ENCODE measurements around the gene ZNF101.

The ZNF101 gene

DNA sequence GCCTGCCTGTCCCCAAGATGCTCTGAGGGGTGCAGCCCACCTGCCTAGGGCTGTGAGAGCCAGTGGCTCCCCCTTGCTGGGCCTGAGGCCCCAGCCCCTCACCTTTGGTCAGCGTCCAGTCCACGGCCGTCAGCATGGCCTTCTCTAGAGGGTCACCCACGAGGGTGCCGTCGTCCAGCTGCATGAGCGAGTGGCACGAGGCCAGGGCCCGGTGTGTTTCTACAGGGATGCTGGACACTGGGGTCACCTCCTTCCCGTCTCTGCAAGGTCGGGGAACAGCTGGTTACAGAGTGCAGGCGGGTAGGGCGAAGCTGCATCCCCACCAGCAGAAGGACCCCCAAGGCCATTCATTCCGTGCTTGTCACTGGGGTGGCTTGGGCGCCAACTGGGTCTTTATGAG is 14.2 kb upstream of the ZNF101 start:
- Histone ChIP-seq H2AFZ (ENCODE audit: low read length, unreplicated experiment) (no peak overlapping the region), H3K36me3 (ENCODE audit: insufficient read depth, low read length) (0 out of 2 replicates have a peak, but pooled peaks cover 6% of the 10 kb centered on the region), H3K4me1 (ENCODE audit: control insufficient read depth, insufficient read depth, low read length, unreplicated experiment) (no peaks in the 10 kb centered on the region), H3K27ac (ENCODE audit: low read depth, low read length) (no peak overlapping the region), H3K27me3 (ENCODE audit: insufficient read depth, low read length) (no peaks in the 10 kb centered on the region), H3K4me3 (ENCODE audit: low read depth, low read length) (no peak overlapping the region), H3K79me2 (ENCODE audit: control insufficient read depth, insufficient read depth, low read length, unreplicated experiment) (no peaks in the 10 kb centered on the region)

DNA sequence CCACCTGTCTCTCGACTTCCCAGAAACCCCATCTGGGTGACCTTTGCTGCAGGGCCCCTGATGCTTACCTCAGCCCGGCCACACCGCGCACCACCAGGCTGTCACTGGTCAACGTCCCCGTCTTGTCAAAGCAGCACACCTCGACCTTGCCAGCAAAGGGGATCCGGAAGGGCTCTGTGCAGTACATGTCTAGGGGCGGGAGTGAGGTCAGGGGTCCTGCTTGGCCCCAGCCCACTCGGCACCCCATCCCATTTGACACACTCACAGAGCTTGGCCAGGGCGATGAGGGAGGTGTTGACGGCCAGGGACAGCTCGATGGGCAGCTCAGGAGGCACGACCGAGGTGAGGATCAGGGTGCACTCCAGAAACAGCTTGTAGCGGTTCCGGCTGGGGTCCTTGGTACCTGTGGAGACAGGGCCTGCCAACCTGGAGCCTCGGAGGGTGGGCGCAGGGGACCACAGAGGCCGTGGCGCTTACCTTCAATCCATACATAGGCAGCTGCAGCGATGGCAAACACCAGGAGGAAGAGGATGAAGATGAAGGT is 13.5 kb upstream of the ZNF101 start:
- H3K79me2 ChIP-seq (ENCODE audit: control insufficient read depth, insufficient read depth, low read length, unreplicated experiment) = no peaks in the 10 kb centered on the region
- H3K36me3 ChIP-seq (ENCODE audit: insufficient read depth, low read length) = 0 out of 2 replicates have a peak, but pooled peaks cover 6% of the 10 kb centered on the region
- no peaks in the 10 kb centered on the region for H3K27me3 ChIP-seq (ENCODE audit: insufficient read depth, low read length)
- H3K27ac ChIP-seq (ENCODE audit: low read depth, low read length) = no peak overlapping the region
- no peaks in the 10 kb centered on the region for H3K4me1 ChIP-seq (ENCODE audit: control insufficient read depth, insufficient read depth, low read length, unreplicated experiment)
- no peak overlapping the region for H2AFZ ChIP-seq (ENCODE audit: low read length, unreplicated experiment)
- H3K4me3 ChIP-seq (ENCODE audit: low read depth, low read length) = no peak overlapping the region

DNA sequence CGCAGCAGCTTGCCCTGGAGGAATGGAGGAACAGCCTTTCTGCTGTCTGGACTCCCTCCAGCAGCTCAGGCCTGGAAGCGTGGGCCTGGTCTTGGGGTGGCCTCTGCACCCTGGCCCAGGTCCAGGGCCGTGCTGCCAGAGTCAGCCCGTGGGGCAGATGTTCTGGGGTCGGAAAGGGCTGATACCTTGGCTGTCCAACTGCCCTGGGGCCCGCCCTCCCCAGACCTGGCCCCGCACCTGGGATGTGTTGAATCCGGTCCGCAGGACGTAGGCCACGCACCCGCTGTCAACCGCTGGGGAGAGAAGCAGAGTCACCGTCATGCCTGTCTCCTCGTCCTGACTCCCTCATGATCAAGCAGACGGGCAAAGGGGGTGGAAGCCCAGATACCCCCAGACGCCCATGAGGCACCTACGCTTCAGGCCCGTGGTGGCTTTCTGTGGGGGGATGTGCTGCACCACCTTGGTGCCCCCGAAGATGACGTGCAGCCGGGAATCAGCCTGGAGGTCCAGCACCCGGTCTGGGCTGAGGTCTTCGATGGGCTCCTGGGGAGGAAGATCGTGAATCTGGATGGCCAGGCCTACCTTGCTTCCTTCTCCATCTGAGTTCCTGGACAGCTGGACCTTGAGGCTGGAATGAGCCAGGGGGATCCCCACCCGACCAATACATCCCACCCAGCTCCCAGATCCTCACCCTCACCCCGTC is 12.8 kb upstream of the ZNF101 start:
- Histone ChIP-seq H3K36me3 (ENCODE audit: insufficient read depth, low read length) (0 out of 2 replicates have a peak, but pooled peaks cover 6% of the 10 kb centered on the region), H3K27me3 (ENCODE audit: insufficient read depth, low read length) (no peaks in the 10 kb centered on the region), H3K4me3 (ENCODE audit: low read depth, low read length) (no peak overlapping the region), H3K4me1 (ENCODE audit: control insufficient read depth, insufficient read depth, low read length, unreplicated experiment) (no peaks in the 10 kb centered on the region), H3K79me2 (ENCODE audit: control insufficient read depth, insufficient read depth, low read length, unreplicated experiment) (no peaks in the 10 kb centered on the region), H2AFZ (ENCODE audit: low read length, unreplicated experiment) (no peak overlapping the region), H3K27ac (ENCODE audit: low read depth, low read length) (no peak overlapping the region)

- Histone ChIP-seq H3K4me1 (ENCODE audit: control insufficient read depth, insufficient read depth, low read length, unreplicated experiment) (peaks cover 7% of the 10 kb centered on the region), H3K36me3 (ENCODE audit: insufficient read depth, low read length) (0 out of 2 replicates have a peak, but pooled peaks cover 6% of the 10 kb centered on the region)
Measured at GRCh38 chr19:19656451-19657396, 11.9 kb upstream of the ZNF101 start.

DNA sequence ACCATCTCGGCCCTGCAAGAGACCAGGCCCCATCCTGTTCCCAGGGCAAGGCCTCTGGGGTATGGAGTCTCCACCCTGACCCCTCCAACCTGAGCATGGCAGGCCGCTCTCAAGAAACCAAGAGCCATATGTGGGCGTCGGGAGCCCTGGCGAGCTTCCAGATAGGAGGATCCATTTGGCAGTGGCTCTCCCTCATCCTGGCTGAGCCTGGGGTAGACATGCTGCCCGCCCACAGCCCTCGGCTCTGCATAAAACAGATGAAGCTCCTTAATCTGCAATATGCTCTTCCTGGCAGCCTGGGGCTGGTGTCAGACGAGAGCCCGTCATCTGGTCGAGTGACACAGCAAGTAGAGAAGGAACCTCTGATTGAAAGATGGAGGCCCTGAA is 11.2 kb upstream of the ZNF101 start:
- Histone ChIP-seq H3K27me3 (ENCODE audit: insufficient read depth, low read length) (no peaks in the 10 kb centered on the region), H2AFZ (ENCODE audit: low read length, unreplicated experiment) (no peak overlapping the region), H3K27ac (ENCODE audit: low read depth, low read length) (no peak overlapping the region), H3K79me2 (ENCODE audit: control insufficient read depth, insufficient read depth, low read length, unreplicated experiment) (peaks cover 15% of the 10 kb centered on the region), H3K4me1 (ENCODE audit: control insufficient read depth, insufficient read depth, low read length, unreplicated experiment) (peaks cover 12% of the 10 kb centered on the region), H3K4me3 (ENCODE audit: low read depth, low read length) (no peak overlapping the region), H3K36me3 (ENCODE audit: insufficient read depth, low read length) (0 out of 2 replicates have a peak, but pooled peaks cover 6% of the 10 kb centered on the region)

More at GRCh38 chr19:19656451-19657396, 11.9 kb upstream of the ZNF101 start:
- H2AFZ ChIP-seq (ENCODE audit: low read length, unreplicated experiment) = no peak overlapping the region
- peaks cover 8% of the 10 kb centered on the region for H3K79me2 ChIP-seq (ENCODE audit: control insufficient read depth, insufficient read depth, low read length, unreplicated experiment)
- no peak overlapping the region for H3K4me3 ChIP-seq (ENCODE audit: low read depth, low read length)
- no peaks in the 10 kb centered on the region for H3K27me3 ChIP-seq (ENCODE audit: insufficient read depth, low read length)
- H3K27ac ChIP-seq (ENCODE audit: low read depth, low read length) = no peak overlapping the region

- H3K4me1 ChIP-seq (ENCODE audit: control insufficient read depth, insufficient read depth, low read length, unreplicated experiment) = peaks cover 14% of the 10 kb centered on the region
- peaks cover 27% of the 10 kb centered on the region for H3K79me2 ChIP-seq (ENCODE audit: control insufficient read depth, insufficient read depth, low read length, unreplicated experiment)
- H2AFZ ChIP-seq (ENCODE audit: low read length, unreplicated experiment) = no peak overlapping the region
- no peak overlapping the region for H3K27ac ChIP-seq (ENCODE audit: low read depth, low read length)
- H3K4me3 ChIP-seq (ENCODE audit: low read depth, low read length) = no peak overlapping the region
- no peaks in the 10 kb centered on the region for H3K27me3 ChIP-seq (ENCODE audit: insufficient read depth, low read length)
- 0 out of 2 replicates have a peak, but pooled peaks cover 6% of the 10 kb centered on the region for H3K36me3 ChIP-seq (ENCODE audit: insufficient read depth, low read length)
Measured at GRCh38 chr19:19659646-19660245, 8.9 kb upstream of the ZNF101 start.

DNA sequence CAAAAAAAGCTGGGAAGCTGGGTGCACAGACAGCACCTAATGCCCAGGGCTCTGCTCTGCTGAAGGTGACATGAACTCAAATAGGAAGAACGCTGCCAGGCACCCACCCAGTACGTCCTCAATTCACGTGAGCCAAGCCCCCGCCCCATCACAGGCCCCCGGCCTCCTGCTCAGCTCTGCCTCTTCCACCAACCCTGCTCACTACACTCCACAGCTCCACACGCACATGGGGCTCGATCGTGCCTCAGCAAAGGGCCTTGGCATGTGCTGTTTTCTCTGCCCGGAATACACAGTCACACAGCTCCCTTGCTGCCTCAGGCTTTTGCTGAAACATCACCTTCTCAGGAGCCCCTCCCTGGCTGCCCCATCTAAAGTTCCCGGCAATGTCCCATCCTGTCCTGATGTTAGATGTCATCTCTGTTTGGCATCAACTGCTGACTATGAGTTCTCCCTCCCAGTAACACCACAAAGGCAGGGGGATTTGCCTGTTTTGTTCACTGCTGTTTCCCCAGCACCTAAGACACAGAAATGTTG is 7.4 kb upstream of the ZNF101 start:
- no peaks in the 10 kb centered on the region for H3K27me3 ChIP-seq (ENCODE audit: insufficient read depth, low read length)
- peaks cover 27% of the 10 kb centered on the region for H3K79me2 ChIP-seq (ENCODE audit: control insufficient read depth, insufficient read depth, low read length, unreplicated experiment)
- H3K36me3 ChIP-seq (ENCODE audit: insufficient read depth, low read length) = 0 out of 2 replicates have a peak, but pooled peaks cover 6% of the 10 kb centered on the region
- H3K27ac ChIP-seq (ENCODE audit: low read depth, low read length) = no peak overlapping the region
- H3K4me1 ChIP-seq (ENCODE audit: control insufficient read depth, insufficient read depth, low read length, unreplicated experiment) = peaks cover 14% of the 10 kb centered on the region
- no peak overlapping the region for H2AFZ ChIP-seq (ENCODE audit: low read length, unreplicated experiment)
- peak overlapping the region; percentile 99 for H3K4me3 ChIP-seq (ENCODE audit: low read depth, low read length)

GRCh38 chr19:19661675-19662251 is 6.9 kb upstream of the ZNF101 start:
- 0 out of 2 replicates have a peak, but pooled peaks cover 6% of the 10 kb centered on the region for H3K36me3 ChIP-seq (ENCODE audit: insufficient read depth, low read length)
- H3K79me2 ChIP-seq (ENCODE audit: control insufficient read depth, insufficient read depth, low read length, unreplicated experiment) = peaks cover 27% of the 10 kb centered on the region
- no peak overlapping the region for H2AFZ ChIP-seq (ENCODE audit: low read length, unreplicated experiment)
- H3K27ac ChIP-seq (ENCODE audit: low read depth, low read length) = no peak overlapping the region
- H3K27me3 ChIP-seq (ENCODE audit: insufficient read depth, low read length) = no peaks in the 10 kb centered on the region
- H3K4me3 ChIP-seq (ENCODE audit: low read depth, low read length) = peak overlapping the region; percentile 99
- H3K4me1 ChIP-seq (ENCODE audit: control insufficient read depth, insufficient read depth, low read length, unreplicated experiment) = peaks cover 14% of the 10 kb centered on the region

GRCh38 chr19:19662344-19662743 is 6.3 kb upstream of the ZNF101 start:
- Histone ChIP-seq H3K27ac (ENCODE audit: low read depth, low read length) (no peak overlapping the region), H2AFZ (ENCODE audit: low read length, unreplicated experiment) (no peak overlapping the region), H3K4me3 (ENCODE audit: low read depth, low read length) (peak overlapping the region; percentile 99), H3K36me3 (ENCODE audit: insufficient read depth, low read length) (0 out of 2 replicates have a peak, but pooled peaks cover 6% of the 10 kb centered on the region), H3K79me2 (ENCODE audit: control insufficient read depth, insufficient read depth, low read length, unreplicated experiment) (peaks cover 27% of the 10 kb centered on the region), H3K4me1 (ENCODE audit: control insufficient read depth, insufficient read depth, low read length, unreplicated experiment) (peaks cover 14% of the 10 kb centered on the region), H3K27me3 (ENCODE audit: insufficient read depth, low read length) (no peaks in the 10 kb centered on the region)

DNA sequence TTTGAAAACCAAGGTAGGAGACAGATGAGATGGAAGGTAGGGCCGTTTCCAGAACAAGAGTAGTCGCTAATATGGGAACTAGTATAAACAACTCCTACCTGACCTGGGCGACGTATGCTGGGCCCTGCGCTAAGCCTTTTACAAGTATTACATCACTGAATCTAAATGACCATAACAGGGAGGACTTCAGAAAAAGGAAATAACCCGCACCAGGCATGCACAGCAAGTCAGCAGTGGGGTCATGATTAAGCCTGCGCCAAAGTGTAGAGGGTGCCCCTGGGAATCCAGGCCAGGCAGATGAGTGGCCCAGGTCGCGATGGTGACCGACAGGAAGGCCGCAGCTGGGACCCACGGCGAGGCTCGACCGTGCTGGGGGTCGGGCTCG is 5.8 kb upstream of the ZNF101 start:
- Histone ChIP-seq H3K27me3 (ENCODE audit: insufficient read depth, low read length) (no peaks in the 10 kb centered on the region), H2AFZ (ENCODE audit: low read length, unreplicated experiment) (peak overlapping the region; percentile 81), H3K27ac (ENCODE audit: low read depth, low read length) (peak overlapping the region; percentile 89), H3K4me1 (ENCODE audit: control insufficient read depth, insufficient read depth, low read length, unreplicated experiment) (peaks cover 14% of the 10 kb centered on the region), H3K4me3 (ENCODE audit: low read depth, low read length) (peak overlapping the region; percentile 99), H3K36me3 (ENCODE audit: insufficient read depth, low read length) (0 out of 2 replicates have a peak, but pooled peaks cover 6% of the 10 kb centered on the region), H3K79me2 (ENCODE audit: control insufficient read depth, insufficient read depth, low read length, unreplicated experiment) (peaks cover 27% of the 10 kb centered on the region)
